ENCODE data around the gene DCAF10.

DNA sequence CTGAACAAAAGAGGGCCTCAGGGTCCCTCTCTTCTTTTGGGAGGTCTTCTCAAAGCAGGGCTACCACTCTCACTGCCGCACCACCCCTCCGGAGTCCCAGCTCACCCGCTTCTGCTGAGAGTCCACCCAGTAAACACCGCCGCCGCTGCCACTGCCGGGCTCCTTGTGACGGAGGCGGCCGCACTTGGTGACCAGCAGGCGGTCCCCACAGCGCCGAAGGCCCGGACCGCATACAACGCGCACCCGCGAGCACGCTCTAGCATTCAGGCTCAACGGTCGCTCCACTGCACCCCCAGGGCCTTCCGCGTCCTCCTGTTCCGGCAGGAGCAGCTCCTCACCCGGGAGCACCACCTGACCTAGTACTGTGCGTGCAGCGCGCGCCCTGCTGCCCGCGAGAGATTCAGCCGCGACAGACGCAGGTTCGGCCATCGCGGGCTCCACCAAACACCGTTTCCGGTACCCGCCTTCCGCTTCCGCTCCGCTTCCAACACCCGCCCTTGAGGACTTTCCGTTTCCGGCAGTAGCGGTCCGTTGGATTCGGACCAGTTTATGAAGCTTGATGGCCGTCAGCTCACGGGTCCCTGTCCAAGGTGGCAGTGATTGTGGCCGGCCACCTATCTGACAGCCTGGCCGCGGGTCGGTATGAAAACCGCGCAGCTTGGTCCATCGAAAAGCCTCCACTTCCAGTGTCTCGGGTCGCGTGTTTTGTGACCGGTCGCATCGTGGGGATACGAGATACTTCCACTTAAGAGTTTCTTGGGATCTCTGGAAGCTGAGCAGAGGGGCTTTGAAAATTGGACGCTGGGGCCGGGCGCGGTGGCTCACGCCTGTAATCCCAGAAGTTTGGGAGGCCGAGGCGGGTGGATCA, 15.7 kb upstream of the DCAF10 start, which contains the start of gene EXOSC3:
- TF ChIP-seq POLR2AphosphoS5 (IDR thresholded peaks at IDR 0.05): peak; percentile 97
- peak; percentile 92 for TF ChIP-seq MXI1 (conservative IDR thresholded peaks at IDR 0.05; ENCODE audit: poor library complexity, severe bottlenecking)

All from neural cell (in vitro differentiated cells).